Activated CD4-positive, alpha-beta T cell treated with anti-CD3 and anti-CD28 coated beads, Interleukin-2, amount 50 U/mL, for 24 hours (primary cell): ENCODE data around the gene ADGRV1.
A peak's percentile ranks its signal among the peaks of the same experiment; 100 is the strongest.
"Not testable (repeated sequence)": the region's sequence is repeated elsewhere in the genome, so short reads cannot be mapped to it uniquely, and the experiment has no call there.

Experiments used
- DNase-seq, 2 donors: peaks; one replicate each; pipeline ENCODE4 v3.0.0-alpha.2; 2020; ENCODE audit warnings: low read depth in 1 of 2, low spot score in 1 of 2

The ADGRV1 gene

DNA sequence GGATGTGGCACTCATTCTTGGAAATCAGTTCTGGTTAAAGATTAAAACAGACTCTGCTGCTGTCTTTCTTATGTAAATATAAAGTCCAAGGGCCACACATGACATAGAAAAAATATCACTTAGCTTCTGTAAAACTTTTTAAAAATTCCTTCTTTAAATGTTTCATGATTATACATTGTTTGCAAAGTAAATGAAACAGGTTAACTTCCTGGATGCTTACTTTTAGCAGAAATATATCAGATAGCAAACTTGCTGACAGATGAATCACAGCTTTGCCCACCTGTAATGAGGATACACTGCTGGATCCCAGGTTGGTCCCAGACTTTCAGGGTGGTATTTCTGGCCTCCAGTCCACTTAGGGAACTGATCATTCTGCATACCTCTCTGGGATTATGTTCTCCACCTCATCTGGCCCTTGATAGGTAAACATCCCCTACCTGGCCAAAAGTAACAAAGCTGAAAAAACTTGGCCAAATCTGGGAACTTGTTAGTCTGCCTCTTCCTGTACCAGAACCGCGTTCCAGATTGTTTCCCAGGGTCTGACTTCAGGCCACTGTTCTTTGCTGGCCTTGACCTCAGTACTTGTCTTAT is 340.5 kb downstream of the ADGRV1 start:
- DNase-seq: no peak

DNA sequence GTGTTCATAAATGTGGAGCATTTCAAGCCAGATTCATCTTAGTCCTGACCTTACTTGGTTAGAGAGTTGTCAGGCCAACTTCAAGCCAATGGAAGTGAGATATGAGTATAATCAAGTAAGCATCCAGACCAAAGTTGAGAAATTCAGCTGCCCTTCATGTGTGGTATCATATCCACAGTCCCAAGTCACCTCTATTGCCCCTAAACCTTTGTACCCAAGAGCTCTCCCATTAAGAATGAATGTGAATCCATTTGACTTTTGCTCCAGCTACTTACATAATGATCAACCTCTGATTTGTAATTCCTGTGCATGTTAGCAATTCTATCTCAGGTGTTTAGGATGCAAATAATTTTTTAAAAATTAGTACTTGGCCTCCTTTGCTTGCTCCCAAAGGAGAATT is 342.7 kb downstream of the ADGRV1 start:
- no peak for DNase-seq

DNA sequence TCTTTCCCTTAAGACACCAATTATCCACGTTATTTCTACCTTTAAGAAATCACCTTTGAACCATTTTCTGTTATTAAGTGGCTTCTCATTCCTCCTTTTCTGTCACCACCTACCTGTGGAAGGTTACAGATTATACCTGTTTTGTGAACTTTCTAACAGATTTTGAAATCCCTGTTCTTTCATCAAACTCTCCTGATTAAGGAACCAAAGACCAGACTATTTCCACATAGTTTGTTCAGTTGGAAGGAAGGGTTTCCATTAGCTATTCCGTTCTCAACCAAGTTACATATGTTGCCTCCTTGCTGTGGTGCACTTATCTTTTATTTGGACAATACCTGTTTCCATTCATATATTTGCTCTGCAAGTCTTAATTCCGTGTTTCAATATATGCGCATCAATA is 343.6 kb downstream of the ADGRV1 start:
- no peak for DNase-seq

DNA sequence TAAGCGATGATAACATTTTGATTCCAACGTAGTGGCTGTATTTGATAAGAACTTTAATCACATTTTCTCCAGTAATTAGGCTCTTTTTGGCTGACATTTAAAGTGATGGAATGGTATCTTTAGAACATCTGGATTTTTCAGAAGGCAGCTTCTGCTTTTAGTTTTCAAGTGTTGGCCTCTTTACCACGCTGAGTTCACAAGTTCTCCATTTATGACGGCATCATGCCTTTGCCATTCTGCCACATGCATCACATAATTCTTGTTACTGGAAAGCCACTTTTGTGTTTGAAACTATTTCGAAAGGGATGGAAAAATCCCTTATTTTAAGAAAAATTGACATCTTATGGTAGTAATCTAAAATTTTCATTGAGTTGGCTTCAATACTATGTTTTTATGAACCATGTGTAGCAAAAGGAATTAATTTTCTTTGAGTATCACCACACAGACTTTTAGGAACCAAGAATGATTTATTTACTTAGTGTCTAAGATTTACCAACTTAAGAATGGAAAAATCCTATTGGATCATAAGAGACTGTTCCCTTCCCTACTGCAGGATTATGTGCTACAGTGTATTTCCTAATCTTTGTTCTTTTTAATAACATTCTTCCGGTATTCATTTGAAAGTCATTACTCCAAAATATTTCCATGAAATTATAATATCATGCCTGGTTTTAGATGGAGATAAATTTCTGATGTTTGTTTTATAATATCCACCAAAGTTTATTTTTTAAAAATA is 344.2 kb downstream of the ADGRV1 start:
- no peak for DNase-seq

DNA sequence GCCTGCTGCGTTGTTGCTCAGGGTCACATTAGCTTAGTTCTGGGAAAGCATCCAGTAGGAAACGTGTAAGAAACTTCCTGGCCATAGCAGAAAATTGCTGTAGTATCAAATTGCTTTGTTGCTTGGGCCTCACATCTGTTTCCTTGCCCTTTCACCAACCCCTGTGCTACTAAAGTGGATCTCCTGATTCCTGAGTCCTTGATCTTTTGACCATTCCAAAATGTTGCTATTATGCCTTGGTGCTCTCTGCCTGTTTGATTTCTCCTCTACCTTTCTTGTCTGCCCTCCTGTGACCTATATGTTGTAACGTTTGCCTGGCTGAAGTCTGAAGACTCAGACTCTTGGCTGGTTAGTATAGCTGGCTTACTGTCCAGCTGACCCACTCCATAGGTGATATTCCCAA is 350.5 kb downstream of the ADGRV1 start:
- no peak for DNase-seq

DNA sequence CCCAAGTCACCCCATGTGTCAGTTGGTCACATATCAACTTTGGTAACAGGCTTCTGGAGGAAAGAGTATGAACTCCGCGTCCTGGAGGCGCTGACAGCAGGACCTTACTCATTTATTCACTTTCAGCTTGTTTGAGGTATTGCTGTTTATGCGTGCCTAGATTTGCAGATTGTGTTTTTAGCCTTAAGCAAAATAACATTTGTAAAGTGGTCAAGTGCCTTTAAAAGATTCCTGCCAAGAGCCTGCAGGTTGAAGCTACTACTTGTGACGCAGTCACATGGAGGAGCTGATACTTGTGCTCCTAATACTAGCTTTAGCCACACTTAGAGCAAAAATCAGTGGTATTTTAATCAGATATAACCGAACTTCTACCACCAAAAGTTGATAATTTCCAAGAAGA is 351.3 kb downstream of the ADGRV1 start:
- DNase-seq: no peak

DNA sequence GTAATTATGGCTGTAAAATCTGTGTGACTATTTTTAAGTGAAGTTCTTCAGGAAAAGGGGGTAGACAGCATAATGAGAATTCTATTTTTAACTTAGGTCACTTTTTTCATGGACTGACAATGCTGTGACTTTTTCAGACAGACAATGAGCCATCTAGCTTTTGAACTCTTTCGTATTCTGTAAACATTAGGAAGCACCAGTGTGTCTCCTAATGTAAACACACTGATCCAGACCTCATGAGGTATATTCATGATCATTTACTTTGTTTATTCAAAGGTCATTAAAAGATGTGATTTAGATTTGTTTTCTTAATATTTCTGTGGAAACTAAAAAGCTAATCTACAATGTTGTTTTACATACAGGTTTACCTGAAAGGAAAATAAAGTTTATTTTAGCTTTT is 352.6 kb downstream of the ADGRV1 start:
- DNase-seq: no peak

DNA sequence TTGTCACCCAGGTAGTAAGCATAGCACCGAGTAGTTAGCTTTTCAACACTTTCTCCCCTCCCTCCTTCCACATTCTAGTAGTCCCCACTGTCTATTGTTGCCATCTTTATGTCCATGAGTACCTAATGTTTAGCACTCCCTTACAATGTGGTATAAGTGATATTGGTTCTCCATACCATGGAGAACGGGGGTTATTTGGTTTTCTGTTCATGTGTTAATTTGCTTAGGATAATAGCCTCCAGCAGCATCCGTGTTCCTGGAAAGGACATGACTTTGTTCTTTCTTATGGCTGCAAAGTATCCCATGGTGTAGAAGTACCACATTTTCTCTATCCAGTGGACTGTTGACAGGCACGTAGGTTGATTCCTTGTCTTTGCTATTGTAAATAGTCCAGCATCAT is 353.9 kb downstream of the ADGRV1 start:
- no peak for DNase-seq

DNA sequence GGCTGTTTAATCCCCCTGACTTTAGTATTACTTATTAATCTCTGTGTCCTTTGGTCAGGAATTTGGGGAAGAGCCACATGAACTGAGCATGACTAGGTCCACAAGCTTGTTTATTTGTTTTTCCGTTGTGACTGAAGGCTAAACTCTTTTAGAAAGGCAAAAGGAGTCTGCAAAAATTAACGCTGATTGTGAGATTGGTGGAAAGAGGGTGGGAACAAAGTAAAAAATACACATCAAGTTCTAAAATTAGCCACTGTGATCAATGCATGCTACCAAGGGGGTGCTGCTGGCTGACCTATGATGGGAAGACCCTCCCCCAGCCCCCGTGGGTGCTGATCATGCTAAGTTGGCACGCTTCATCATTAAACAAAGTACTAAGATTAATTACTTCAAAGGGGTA is 356.8 kb downstream of the ADGRV1 start:
- no peak for DNase-seq

DNA sequence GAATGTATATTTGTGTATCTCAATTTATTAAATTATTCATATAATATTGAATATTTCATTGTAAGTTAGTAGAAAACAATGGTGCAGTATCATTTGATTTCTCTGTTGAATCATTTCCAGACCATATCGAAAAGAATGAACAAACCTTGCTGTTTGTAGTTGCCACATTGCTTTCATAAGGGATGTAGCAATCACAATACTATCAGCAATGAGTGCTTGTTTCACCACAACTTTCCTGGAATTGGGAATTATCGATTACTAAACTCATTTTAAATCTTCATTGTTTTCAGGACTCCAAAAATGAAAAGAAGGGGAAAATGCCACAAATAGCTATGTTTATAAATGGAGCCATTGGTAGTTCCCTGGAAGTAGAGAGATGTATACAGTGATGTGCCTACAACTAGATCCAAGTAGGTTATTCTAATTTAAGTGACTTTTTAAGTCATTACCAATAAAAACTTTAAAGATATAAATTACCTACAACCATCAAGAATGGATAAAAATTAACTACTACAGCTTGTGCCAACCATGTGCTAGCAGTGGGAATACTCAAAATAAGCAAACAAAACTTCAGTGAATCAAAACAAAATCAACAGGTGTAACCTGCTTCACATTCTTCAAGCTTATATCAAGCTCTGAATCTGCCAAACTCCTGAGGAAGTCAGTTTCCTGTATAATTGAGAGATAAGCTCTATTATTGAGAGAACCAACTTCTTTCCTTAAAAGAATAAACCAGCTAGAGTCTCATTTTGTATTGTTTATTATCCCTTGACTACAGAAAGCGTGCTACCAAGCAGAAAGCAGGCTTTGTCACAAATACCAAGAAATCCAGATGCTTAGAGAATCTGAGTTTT is 358.6 kb downstream of the ADGRV1 start:
- DNase-seq: no peak

DNA sequence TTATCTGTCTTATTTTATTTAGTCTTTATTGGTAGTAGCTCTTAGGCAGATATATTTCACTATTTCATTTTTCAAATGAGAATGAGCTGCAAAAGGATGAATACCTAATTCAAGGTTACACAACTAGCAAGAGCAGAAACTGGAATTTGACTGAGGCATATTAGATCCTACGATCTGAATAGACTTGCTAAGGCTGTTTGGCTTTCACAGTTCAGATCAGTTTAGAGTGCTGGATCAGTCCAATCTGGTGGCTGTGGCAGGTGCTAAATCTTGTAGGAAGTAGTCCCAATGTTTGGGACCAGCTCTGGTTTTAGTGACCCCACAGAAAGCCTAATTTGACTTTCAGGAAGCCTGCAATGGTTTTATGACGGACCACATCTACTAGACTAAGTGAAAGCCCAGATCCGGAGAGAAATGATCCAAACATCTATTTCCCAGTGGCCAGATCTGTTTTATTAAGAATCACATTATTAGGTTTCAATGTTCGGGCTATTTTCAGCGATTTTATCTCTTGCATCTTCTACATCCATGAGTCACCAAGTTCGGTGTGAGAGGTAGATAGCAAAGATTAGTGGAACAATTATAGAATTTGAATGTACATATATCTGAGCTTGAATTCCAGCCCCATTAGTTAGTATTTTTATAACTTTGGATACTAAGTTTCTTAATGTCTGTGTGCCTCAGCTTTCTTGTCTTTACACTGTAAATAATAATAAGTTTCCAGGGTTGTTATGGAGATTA is 359.5 kb downstream of the ADGRV1 start:
- no peak for DNase-seq

DNA sequence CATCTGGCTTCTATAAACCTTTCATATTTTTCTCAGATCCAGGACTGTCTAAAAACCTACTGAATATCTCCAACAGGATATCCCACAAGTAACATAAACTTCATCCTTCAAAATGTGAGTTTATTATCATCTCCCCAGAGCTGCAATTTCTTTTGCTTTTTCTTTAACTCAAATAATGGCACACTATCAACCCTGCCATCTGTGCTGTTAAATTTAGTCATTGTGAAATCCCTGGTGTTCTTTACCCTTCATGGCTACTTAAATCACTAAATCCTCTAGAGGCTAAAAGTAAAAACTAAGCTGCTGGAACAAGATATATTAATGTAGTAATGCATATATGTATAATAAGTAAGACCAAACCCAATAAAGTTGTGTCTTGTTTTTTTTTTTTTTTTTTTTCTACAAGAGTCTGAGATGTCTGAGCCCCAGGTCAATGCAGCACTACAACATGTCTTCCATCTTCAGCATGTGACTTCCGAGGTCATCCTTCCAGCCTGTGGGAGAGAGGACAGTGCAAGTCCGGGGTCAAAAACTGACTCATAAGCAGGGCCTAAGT is 362.9 kb downstream of the ADGRV1 start:
- DNase-seq: no peak

DNA sequence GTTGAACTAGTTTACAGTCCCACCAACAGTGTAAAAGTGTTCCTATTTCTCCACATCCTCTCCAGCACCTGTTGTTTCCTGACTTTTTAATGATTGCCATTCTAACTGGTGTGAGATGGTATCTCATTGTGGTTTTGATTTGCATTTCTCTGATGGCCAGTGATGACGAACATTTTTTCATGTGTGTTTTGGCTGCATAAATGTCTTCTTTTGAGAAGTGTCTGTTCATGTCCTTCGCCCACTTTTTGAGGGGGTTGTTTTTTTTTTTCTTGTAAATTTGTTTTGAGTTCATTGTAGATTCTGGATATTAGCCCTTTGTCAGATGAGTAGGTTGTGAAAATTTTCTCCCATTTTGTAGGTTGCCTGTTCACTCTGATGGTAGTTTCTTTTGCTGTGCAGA is 365.6 kb downstream of the ADGRV1 start:
- not testable (repeated sequence) for DNase-seq

DNA sequence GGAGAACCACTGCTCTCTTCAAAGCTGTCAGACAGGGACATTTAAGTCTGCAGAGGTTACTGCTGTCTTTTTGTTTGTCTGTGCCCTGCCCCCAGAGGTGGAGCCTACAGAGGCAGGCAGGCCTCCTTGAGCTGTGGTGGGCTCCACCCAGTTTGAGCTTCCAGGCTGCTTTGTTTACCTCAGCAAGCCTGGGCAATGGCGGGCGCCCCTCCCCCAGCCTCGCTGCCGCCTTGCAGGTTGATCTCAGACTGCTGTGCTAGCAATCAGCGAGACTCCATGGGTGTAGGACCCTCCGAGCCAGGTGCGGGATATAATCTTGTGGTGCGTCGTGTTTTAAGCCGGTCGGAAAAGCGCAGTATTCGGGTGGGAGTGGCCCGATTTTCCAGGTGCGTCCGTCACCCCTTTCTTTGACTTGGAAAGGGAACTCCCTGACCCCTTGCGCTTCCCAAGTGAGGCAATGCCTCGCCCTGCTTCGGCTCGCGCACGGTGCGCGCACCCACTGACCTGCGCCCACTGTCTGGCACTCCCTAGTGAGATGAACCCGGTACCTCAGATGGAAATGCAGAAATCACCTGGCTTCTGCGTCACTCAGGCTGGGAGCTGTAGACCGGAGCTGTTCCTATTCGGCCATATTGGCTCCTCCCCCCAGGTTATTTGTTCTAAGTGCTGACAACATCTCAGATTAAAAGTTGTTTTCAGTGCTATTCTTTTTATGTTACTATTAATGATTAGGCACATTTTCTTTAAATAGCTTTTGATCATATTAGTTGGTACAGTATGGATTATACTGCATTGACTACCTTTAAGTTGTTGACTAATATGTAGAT is 370.6 kb downstream of the ADGRV1 start:
- not testable (repeated sequence) for DNase-seq

DNA sequence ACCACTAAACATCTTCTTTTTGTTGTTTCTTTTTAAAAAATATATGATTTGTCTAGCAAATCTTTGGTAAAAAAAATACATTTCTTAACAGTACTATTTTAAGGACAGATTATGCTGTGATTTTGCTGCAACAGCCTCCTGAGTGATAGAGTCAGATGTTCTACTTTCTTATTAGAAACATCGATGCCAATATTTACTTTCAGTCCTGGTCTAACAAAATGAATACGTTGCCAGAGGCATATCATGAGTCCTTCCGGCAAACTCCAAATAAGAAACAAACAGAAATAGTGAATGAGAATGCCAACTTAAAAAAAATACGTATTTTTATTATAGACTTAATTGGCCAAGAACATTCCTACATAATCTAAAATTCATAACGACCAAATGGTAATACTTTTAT is 371.5 kb downstream of the ADGRV1 start:
- no peak for DNase-seq

DNA sequence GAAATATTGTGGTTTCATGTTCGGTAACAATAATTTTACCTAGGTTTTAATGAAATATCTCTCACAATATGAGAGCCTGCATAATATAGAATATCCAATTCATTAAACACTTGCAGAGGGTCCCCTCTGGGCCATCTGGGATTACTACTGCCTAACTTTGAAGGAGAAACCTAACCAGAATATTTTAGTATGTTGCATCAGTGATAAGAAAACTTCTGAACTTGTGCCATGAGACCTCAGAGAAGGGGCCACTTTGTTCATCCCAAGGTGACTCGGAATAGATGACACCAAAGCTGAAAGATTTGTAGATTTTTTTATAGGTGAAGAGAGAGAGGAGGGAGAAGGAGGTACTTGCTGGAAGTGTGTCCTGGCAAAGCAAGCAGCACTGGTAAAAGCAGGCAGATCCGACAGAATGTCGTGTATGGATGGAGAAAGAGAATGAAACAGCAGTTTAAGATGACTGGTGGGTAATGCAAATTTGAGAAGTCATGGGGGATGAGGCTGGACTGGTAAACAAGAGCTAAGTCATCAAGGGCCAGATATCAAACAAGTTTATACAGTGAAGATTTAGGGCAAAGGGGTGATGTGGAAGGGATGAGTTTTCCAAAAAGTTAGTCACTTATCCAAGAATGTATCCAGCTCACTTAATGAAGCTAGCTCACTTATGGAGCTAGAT is 372.3 kb downstream of the ADGRV1 start:
- DNase-seq: no peak

DNA sequence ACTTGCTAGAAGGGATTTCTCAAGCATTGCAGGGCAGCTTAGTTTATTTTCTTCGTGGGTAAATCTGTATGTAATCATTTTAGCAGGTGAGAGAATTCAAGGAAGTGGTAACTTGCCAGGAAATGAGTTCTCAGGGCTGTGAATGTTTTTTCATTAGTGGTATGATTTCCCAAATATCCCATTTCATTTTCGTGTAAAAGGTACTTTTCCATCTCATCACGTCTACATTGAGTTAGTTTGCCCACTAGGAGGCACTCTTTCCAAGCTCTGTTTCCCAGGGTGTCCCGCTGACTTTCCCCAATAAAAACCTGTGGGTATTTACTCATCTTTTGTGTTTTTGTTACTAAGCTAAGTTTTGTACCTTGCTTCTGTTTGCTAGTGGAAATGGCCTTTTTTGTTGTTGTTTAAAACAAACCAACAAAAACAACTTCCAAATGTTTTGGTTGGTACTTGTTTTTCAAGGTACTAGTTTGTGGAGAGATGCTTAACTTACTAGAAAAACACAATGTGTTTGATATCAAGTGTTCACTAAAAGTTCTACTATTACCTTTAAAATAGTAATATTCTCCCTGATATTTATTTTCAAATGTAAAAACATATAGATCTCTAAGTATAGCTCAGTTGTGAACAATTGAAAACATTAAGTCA is 373.6 kb downstream of the ADGRV1 start:
- DNase-seq: peak in 1 of 2 donors; percentile 30

DNA sequence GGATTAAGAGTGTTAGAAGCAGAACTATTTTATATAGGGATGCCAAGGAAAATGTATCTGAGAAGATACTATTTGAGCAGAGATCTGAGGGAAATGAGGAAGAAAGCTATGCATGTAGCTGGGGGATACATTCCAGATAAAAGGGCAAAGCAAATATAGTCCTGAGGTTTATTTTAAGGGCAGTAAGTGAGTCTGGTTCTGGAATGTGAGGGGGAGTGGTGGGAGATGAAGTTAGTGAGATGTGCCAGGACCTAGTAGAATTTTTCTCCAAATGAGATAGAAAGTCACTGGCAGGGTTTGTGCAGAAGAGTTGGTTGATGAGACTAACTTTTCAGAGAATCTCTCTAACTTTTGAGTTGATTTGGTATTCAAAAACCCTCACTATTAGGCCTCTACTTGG is 374.7 kb downstream of the ADGRV1 start:
- no peak for DNase-seq

DNA sequence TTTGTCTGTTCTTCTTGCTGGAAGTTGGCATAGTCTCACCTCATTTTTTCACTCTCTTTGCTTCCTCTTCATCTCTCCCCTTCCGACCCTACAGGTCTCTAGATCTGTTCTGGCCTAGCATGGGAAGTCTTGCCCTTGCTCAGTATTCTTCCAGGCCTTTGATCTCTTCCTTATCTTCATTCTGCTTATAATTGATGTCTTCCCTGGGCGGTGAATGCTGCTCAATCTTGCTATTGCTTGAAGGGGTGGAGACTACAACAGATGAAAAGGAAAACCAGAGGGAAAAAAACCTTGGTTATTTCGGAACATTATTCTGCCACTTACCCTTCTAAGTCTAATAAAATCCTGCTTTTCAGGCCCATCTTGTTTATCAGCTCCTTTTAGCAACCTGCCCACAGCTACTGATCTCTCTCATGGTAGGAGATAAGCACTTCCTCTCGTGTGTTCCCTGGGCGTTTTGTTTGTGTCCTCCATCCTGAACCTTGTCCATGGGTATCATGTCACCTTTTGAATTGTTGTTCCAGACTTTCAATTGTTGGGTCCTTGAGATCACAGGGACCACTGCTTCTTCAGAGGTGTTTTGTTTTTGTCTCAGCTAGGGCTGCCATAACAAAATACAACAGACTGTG is 375.6 kb downstream of the ADGRV1 start:
- DNase-seq: no peak
